Stimulated activated CD4-positive, alpha-beta T cell treated with anti-CD3 and anti-CD28 coated beads, Interleukin-4, amount 100 ng/mL, for 48 hours (primary cell): ENCODE results near the gene FAM168A.

Source experiments
- DNase-seq, 2 donors: peaks; one replicate each; pipeline ENCODE4 v3.0.0-alpha.2; 2020; ENCODE audit warnings: low read depth in 2 of 2

The FAM168A gene

DNA sequence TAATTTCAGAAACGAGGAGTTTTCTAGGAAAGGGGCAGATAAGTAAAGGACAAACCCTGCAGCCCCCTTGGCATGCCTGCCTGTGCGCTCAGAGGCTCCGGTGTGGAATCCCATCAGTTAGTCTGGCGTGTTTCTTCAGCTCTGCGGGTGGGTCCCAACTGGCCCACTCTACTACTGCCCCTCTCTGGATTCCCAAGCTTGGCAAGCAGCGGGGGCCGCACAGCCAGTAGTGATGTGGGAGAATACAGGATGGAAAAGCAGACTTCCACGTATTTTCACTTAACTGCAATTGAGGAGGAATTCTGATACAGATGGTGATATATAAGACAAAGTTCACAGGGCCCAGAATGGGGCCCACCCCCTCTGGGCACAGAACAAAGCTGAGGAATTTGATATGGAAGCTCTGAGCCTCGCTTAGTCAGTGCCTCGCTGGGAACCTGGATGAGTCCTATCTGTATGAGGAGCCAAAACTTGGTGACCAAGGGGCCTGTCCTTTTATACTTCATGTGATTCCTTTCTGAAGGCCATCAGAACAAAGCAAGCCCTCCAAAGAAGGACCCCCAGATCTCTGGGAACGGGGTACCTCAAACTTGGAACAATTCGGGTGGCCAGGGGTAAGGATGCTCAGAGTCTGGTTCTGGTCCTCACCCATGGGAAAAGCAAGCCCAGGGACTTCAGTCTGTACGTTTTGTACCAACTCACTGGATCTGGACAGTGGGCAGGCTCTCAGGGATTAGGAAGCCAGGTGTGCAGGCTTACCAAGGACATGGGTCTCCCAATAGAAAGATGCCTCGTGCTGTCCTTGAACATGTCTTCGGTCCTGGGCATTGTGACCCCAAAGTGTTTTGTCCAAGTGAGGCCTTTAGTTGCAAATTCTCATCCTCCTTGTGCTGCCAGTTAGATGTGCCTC, 195.7 kb downstream of the FAM168A start:
- DNase-seq: no peak

DNA sequence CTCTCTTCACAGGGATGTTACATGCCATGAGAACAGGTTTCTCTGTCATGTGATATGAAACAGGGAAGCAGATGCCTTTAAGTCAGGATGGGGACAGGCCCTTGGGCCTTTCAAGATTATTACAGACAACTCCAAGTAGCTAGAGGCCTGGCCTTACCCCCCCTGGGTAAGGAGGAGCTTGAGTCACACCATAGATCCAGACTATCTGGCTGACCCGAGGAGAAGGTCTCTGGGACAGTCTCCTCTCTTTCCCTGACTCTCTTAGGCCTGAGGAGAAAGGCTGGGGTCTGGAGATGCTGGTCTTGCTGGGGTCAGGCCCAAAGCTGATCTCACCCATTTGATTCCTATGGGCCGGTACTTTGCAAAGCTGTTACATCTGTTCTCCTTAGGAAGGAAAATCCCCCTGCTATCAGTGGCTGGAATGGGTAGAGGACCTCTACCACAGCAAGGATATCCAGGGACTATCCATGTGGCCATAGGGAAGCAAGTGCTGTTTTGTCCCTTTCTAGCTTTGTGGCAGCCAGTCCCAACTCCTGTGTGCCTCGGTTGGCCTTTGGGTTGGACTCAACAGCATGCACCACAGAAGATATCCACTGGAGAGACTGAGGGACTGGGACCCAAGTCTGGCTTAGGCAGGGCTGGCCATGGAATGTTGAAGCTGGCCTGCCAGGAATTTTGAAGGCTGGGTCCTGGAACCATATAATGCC, 196.5 kb downstream of the FAM168A start:
- DNase-seq: no peak

DNA sequence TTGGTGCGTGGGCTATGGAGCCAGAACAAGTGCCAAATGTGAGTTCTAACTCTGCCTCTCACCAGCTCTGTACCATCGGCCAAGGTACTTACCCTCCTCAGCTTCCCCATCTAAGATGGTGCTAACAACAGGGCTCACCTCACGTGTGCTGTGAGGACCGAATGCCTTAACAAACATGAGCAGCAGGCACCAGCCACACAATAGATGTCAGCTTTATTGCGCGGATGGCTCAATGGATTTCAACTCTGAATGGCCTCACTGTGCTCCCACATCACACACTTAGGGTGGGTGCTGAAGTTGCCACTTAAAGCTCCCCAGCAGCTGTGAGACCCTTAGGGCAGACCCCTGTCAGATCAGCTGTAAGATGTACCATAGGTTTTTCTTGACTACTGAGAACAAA, 197.6 kb downstream of the FAM168A start:
- DNase-seq: no peak

DNA sequence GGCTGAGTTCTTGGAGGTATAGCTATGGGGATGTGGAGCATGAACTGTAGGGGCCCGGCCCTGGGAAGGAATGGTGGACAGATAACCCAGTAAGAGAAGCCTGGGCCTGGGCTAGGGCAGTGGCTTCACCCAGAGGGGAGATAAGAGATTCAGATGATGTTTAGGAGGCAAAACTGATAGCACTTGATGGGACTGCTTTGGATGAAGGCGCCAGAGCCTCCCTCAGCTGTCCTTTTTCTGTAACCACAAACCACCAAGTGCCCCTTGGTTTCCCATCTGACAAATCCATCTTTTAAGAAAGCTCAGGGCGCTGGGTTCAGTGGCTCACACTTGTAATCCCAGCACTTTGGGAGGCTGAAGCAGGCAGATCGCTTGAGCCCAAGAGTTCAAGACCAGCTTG, 198.3 kb downstream of the FAM168A start:
- DNase-seq: no peak

DNA sequence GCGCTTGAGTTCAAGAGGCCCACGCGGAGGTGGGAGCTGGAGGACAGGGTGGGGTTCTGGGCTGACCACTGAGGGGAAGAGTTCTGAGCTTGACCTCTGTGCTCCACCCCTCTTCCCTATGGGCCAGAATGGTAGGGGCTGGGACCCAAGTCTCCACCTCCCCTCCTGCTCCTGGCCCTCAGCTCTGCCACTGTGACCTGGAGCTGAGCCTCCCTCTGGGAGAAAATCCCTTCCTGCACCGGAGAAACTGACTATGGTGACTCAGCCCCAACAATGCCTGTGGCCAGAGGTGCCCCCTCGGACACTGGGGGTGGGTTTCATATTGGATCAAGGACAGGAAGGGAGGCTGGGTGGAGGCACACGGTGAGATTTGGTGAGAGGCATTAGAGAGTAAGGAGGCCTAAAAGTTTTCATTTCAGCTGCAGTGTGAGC, 198.7 kb downstream of the FAM168A start:
- DNase-seq: no peak

DNA sequence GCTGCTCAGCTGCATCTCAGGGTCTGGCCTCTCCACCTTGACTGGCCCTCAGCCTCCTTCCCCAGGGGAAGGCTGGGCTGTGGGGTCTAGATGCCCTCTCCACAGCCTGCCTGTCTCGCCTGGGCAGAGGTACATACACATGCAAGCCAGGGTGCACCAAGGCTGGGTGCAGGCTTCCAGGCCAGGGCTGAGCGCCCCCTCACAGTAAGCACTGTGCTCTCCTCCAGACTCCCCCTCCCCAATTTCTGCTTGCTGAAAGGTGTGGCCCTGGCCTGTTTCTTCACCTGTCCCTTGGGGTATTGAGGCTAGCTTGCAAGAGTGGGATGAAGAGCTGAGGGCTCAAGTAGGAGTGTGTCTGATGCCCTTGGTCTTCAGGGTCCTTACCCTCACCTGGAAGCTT, 199.2 kb downstream of the FAM168A start:
- no peak for DNase-seq

DNA sequence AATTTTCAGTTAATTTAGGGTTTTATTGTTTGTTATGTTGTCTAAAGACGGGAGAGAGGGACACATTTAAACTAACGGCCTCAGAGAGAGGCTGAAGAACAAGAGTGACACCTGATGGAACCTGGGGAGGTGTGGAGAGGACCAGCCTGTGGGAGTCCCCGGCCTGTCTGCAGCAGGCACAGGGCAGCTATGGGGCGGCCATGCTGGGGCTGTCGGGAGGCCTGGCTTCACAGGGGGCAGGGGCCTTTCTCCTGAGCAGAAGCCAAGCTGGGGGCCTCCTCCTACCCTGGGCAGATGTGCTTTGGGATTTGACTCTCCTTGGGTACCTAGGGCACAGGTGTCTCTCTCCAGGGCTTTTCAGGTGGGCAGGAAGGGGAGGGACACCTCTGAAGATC, 199.8 kb downstream of the FAM168A start:
- no peak for DNase-seq

DNA sequence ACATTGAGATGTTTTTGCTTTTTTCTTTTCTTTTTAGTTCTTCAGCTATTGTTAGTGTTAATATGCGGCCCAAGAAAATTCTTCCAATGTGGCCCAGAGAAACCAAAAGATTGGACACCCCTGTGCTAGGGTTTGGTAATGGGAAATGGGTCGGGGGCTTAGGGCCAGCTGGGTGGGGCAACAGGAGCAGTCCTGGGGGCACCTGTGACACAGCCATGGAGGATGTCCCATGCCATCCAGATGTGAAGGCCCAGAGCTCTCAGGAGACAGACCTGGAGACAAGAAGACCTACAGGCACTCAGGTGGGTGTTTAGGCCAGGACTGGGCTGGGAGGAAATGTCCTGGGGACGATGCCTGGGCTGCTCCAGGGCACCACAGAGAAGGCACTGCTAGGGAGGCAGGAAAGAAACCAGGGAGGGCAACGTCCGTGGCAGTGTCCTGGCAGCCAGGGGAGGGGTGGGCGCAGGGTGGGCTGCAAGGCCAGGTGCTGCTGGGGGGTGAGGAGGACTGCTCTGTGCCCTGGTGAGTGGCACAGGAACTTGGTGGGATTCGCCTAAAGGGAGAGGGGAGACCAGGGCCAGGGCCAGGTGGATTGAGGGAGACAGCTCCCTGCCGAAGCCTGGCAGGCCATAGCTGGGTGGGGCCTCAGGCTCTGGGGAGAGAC, 200.3 kb downstream of the FAM168A start:
- DNase-seq: no peak

DNA sequence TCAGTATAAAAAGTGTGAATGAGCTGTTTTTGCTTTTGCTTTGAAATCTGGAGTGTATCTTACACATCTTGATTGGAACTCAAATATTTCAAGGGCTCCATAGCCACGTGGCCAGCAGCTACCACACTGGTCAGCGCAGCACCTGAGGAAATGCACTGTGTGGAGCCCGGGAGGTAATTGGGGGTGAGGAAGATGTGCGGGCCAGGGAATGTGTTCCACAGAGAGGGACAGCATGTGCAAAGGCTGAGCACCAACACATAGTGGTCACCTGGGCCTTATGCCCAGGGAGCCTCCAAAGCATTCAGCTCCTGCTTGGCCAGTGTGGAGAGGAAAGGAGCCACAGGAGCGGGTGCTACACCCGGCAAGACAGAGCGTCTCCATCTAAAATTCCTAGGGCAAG, 200.9 kb downstream of the FAM168A start:
- no peak for DNase-seq

DNA sequence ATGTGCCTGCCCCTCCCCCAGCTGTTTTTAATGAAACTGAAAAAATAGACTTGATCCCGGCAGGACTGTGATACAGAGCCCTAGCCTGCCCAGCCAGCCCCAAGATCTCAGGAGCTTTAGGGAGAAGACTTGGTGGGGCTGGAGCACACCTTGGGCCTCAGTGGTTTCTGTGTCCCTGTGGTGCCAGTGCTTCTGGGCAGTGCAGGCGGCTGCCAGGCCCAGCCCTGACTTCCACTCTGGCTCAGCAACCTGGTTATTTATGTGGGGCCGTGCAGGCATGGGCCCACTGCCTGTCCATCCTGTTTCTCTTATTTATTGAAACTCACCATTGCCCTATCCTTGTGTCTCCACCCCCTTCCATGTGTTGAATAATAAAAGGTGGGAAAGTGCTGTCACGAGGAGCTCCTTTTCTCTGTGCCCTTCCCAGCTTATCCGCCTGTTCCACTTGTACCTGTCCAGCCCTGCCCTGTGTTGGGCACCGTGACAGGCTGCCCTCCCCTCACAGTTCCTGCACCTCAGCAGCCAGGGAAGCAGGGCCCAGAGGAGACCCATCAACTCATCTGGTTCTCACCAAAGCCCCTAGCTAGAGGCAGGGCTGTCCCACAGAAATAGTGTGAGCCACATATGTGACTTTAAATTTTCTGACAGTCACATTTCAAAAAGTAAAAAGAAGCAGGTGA, 201.5 kb downstream of the FAM168A start:
- DNase-seq: no peak

DNA sequence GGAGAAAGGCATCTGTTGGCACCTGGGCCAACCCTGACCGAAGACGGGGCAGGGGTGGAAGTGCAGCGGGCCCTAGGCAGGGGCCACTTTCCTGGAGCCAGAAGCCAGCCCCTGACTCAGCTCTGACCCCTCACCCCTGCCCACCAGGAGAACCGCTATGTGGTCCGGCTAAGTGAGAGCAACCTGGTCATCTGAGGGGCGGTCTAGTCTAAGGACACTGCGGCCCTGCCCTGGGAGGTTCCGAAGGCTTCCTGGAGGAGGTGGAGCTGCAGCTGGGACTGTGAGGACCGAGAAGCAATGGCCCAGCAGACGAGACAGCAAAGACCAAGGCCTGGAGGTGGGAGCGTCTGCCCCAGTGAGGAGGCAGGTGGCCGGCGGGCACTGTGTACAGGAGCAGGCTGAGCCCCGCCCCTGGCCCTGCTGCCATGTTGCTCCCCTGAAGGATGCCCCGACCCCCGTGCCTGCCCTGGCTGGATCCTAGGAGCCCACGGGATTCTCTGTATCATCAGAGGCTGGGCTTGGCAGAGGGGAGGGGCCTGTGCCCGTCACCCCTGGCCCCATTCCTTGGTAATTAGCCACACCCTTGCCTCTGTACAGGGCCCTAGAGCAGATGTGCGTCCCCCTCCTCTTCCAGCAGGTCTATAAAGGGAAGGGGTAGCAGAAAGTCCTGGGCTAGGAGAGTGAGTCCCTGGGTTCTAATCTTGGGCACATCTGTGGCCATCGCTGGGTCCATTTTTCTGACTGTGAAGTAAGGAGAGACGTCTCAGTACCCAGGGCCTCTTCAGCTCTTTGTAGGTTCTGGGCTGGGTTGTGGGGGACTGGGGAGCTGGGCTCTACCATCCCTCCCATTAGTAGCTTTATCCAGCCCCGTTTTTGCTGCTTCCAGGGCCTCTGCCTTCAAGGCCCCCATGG, 202.4 kb downstream of the FAM168A start:
- no peak for DNase-seq

DNA sequence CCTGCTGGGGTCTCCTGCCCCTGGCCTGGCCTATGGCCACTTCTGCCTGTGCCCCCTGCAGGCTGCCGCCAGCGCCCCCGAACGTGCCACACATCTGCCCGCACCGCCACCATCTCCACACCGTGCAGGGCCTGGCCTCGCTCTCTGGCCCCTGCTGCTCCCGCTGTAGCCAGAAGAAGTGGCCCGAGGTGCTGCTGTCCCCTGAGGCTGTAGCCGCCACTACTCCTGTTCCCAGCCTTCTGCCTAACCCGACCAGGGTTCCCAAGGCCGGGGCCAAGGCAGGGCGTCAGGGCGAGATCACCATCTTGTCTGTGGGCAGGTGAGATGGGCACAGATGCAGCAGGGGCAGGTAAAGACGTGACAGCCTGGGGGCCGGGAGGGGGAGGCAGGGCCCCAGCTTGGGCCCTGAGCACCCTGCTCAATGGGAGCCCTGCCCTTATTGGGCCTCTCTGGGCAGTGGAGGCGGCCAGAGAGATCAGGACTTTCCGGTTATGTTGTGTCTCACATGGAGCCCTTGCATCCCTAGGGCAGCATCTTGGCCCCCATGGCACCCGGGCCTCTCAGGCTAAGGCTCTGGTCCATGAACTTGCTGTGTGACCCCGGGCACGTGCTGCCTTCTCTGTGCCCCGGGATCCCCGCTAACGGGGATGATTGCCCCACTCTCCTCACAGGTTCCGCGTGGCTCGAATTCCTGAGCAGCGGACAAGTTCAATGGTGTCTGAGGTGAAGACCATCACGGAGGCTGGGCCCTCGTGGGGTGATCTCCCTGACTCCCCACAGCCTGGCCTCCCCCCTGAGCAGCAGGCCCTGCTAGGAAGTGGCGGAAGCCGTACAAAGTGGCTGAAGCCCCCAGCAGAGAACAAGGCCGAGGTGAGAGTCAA, 203.3 kb downstream of the FAM168A start:
- no peak for DNase-seq

DNA sequence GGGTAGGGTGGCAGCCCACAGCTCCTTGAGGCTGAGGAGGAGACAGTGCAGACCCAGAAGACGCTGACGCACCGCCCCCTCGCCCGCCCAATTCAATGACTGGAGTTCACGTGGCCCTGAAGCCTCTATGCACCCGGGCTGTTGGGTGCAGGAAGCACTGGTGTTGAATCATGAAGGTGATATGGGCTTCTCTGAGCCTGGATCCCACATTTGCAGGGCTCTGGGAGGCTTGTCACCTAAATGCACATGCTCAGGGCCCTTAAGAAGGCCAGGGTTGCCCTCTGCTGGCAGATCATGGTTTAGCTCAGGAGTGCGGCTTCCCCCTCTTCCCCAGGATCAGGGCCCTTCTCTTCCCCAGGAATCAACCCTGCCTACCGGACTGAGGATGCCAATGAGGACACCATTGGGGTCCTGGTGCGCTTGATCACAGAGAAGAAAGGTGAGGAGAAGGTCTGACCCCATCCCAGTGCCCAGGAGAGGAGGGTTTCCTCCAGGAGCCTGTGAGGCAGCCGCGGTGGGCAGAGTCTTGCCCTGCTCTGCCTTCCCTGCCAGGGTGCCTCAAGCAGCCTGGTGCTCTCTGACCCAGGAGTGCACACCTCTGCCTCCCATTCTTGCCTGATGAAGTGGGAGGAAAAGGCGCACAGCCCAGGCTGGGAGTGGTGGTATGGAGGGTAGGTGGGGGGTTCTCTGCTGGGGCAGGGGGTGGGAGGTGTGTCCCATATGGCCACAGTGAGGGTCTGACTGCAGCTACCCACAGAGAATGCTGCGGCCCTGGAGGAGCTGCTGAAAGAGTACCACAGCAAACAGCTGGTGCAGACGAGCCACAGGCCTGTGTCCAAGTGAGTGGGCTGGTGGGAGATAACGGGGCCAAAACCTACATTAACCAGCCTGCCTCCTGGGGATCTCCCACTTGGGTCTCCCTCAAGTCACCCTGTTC, 204.2 kb downstream of the FAM168A start:
- DNase-seq: peak; percentile 50 to 52

DNA sequence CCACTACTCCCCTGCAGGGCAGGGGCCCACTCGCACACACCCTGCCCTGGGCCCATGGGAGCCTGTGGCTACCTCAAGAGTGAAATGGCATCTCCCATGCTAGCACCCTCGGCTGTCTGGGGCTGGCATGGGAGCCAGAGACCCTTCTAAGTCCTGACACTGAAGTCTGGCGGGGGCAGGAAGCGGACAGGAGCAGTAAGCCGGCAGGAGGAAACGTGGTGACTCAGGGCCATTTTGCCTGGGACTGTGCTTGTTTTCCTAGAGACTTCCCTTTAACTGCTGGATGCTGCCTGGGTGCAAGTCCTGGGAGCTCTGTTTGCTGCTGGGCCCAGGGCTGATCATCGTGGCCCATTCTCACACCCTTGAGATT, 204.9 kb downstream of the FAM168A start:
- no peak for DNase-seq

DNA sequence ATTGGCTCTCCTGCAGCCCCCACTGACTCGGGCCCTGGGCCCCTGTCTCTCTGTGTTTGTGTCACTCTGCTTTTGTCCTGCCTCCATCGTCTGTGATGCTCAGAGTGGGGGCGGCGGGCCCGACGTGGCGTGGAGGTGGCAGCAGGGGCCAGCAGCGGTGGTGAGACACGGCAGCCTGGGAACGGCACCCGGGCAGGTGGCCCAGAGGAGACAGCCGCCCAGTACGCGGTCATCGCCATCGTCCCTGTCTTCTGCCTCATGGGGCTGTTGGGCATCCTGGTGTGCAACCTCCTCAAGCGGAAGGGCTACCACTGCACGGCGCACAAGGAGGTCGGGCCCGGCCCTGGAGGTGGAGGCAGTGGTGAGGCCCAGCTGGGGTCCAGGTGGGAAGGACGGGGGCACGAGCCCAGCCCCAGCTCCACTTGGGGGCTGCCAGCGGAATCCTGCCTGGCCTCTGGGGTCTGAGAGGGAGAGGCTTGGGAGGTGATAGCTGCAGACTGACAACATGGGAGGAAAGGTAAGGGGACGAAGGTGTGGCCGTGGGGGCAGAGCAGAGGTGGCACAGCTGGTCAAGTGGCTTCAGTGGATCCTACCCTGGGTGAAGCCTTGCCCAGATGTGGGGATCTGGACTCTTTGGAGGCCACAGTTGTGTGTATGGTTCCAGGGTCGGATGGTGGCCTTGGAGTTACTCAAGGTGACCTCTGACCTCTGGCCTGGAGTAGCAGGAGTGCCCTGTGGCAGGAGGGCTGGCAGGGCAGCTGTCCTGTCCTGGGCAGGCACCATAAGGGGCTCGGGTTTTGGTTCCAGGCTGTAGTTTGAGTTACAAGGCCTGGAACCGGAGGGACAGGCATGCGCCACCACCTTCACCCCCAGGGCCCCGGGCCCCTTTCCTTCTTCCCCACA, 205.6 kb downstream of the FAM168A start:
- no peak for DNase-seq

DNA sequence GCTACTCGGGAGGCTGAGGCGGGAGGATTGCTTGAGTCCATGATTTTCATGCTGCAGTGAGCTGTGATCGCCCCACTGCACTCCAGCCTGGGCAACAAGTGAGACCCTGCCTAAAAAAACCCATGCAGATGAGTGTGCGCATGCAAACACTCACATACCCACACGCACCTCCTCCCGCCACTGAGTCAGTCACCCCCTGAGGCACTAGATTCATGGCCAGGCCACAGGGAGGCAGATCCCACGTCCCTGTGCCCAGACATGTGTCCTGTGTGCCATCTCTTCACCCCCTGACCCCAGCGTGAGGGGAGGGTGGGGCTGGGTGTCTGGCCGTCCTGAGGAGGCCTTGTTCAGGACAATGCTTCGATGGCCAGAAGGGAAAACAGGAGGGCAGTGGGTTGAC, 206.2 kb downstream of the FAM168A start:
- DNase-seq: no peak

DNA sequence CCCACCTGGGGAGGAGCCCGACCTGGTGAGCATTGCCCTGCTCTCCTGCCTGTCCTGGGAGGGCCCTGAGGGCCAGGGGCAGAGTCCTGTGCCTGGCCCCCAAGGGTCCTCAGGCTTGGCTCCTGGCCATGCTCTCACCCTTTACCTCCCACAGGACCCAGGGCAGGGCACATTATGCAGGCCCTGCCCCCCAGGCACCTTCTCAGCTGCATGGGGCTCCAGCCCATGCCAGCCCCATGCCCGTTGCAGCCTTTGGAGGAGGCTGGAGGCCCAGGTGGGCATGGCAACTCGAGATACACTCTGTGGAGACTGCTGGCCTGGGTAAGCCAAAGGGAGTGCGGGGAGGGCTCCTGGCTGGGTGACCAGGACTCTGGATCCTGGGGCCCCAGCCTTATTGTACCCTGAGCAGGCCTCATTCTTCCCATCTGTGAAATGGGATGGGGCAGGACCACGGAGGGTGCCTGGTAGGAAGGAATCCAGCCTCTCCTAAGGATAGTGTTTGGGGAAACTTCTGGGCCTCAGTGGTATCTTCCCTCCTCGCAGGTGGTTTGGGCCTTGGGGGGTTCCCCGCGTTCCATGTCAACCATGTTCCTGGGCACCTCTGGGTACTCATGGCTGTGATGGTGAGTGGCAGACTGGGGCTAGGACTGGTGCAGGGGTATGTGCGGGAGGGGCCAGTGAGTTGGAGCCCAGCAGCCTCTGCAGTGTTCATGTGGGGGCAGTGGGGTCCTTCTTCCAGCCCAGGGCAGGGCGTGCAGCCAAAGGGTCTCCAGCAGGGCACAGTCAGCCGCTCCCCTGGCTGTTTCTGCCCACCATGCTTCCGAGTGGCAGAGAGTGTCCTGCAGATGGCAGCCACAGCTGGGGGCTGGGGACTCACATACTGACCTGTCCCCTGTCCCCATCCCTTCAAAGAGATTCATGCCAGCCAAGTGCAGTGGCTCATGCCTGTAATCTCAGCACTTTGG, 207.0 kb downstream of the FAM168A start:
- no peak for DNase-seq
